ENCODE data around the gene MB. TPM values are rescaled to one million over a fixed set of nuclear protein-coding genes. Genes with fewer than 3 reads are reported as not detected.

MB gene
- total and polyA plus RNA-seq, 9 of the 15 experiments (the other 6 are each of a cell fraction or from before 2014, with no cell fraction given): not detected

GRCh38 chr22:35582218-35582860 lies 34.8 kb downstream of the MB start:
- H4K20me1 ChIP-seq (replicated peaks; ENCODE audit: control insufficient read depth, insufficient read depth, low read length): no peaks in the 10 kb centered on the region
- no peaks in the 10 kb centered on the region for H3K36me3 ChIP-seq (ENCODE audit: control insufficient read depth, insufficient read depth, low read length)
- H3K27me3 ChIP-seq (ENCODE audit: control insufficient read depth in 2 of 2, insufficient read depth in 2 of 2, low read length in 2 of 2): no peaks in the 10 kb centered on the region
- no peak for ATAC-seq
- intact Hi-C loops (cut with micrococcal nuclease) (loop anchor here (5.0 to 10.0 kb wide), 2 partner anchors 88 to 155 kb away; no protein-coding TSS in a partner anchor), in situ Hi-C loops (cut with MboI) (loop anchor here (5.0 kb wide), 2 partner anchors 150 to 230 kb away; no protein-coding TSS in a partner anchor)
- no peaks in the 10 kb centered on the region for H3K9me3 ChIP-seq (replicated peaks; ENCODE audit: control insufficient read depth, insufficient read depth, low read depth, low read length)
- ChIA-PET CTCF (ENCODE audit: low intra/inter-chr PET ratio) (interaction anchor here (2.4 kb wide), 2 partner anchors 151 to 231 kb away, joined by 12 to 22 read pairs; no protein-coding TSS in a partner anchor), POLR2A (no interaction called here)
- H3K4me3 ChIP-seq: no peak overlapping the region
- no peak for FAIRE-seq
- H3K79me2 ChIP-seq (ENCODE audit: control insufficient read depth, insufficient read depth, low read length): no peaks in the 10 kb centered on the region
- no peak overlapping the region for H3K4me2 ChIP-seq (ENCODE audit: insufficient read depth, low read length)
- no TSS peak for BruUV-seq (replicated peaks)
- no peak overlapping the region for H2AFZ ChIP-seq (ENCODE audit: low read depth, low read length)
- no peaks in the 10 kb centered on the region for H3K4me1 ChIP-seq (replicated peaks in 1 of 2; ENCODE audit: control insufficient read depth in 2 of 2, insufficient read depth in 2 of 2, low read length in 2 of 2)
- WGBS (ENCODE audit: insufficient coverage, low coverage, missing lambda C conversion rate): 14% methylated on average over 10 of the region's 11 CpGs
- no peaks in the 10 kb centered on the region for H3K9me1 ChIP-seq (ENCODE audit: control insufficient read depth, insufficient read depth, low read length)
- no peak for DNase-seq (ENCODE audit: extremely low read depth in 1 of 4, low spot score in 3 of 4)
- no peak overlapping the region for H3K27ac ChIP-seq (ENCODE audit: extremely low read depth, low read depth, low read length)
- H3K9ac ChIP-seq (ENCODE audit: insufficient read depth in 1 of 2, low read depth in 2 of 2, low read length in 2 of 2): no peak overlapping the region
- TF ChIP-seq BRF1 (IDR thresholded peaks at IDR 0.05; ENCODE audit: borderline replicate concordance, extremely low read depth, insufficient read length) (no peak), CEBPG (CRISPR knock-in tag; IDR thresholded peaks at IDR 0.05) (no peak), CEBPG (tag; conservative IDR thresholded peaks at IDR 0.05 in 1 of 2, IDR thresholded peaks at IDR 0.05 in 1 of 2) (no peak)

DNA sequence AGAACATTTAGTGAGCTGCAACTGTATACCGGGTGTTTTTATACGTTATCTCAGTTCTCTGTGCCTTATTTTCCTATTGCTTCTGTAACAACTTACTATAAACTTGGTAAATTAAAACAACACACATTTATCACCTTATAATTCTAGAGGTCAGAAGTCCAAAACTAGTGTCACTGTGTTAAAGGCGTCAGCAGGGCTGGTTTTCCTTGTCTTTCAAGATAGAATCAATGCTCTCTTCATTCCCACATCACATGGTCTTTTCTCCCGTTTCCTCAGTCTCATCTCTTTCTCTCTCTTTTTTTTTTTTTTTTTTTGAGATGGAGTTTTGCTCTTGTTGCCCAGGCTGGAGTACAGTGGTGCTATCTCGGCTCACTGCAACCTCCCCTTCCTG lies 36.1 kb downstream of the MB start:
- TF ChIP-seq KDM1A (IDR thresholded peaks at IDR 0.05): 0 out of 4 replicates have a peak, but pooled peaks of 1 of the 2 experiments have one; percentile 5
- TF ChIP-seq, protein P1, sequence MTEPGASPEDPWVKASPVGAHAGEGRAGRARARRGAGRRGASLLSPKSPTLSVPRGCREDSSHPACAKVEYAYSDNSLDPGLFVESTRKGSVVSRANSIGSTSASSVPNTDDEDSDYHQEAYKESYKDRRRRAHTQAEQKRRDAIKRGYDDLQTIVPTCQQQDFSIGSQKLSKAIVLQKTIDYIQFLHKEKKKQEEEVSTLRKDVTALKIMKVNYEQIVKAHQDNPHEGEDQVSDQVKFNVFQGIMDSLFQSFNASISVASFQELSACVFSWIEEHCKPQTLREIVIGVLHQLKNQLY (CRISPR knock-in tag; conservative IDR thresholded peaks at IDR 0.05): no peak
- 0 out of 5 replicates have a peak, but pooled peaks cover 0 to 1% of the 10 kb centered on the region in 2 experiments for H3K27me3 ChIP-seq (ENCODE audit: control insufficient read depth in 2 of 2, insufficient read depth in 2 of 2, low read length in 2 of 2)
- H3K36me3 ChIP-seq (ENCODE audit: control insufficient read depth, insufficient read depth, low read length): no peaks in the 10 kb centered on the region
- no peaks in the 10 kb centered on the region for H3K79me2 ChIP-seq (ENCODE audit: control insufficient read depth, insufficient read depth, low read length)
- H3K27ac ChIP-seq (ENCODE audit: extremely low read depth, low read depth, low read length): no peak overlapping the region
- no peak overlapping the region for H3K9ac ChIP-seq (ENCODE audit: insufficient read depth in 1 of 2, low read depth in 2 of 2, low read length in 2 of 2)
- no peaks in the 10 kb centered on the region for H3K4me1 ChIP-seq (replicated peaks in 1 of 2; ENCODE audit: control insufficient read depth in 2 of 2, insufficient read depth in 2 of 2, low read length in 2 of 2)
- DNase-seq (ENCODE audit: extremely low read depth in 1 of 4, low spot score in 3 of 4) (no peak), ATAC-seq (no peak), FAIRE-seq (no peak)
- WGBS (ENCODE audit: insufficient coverage, low coverage, missing lambda C conversion rate): 0% methylated on average over 2 of the region's 5 CpGs
- H4K20me1 ChIP-seq (replicated peaks; ENCODE audit: control insufficient read depth, insufficient read depth, low read length): no peaks in the 10 kb centered on the region
- H3K4me3 ChIP-seq: no peak overlapping the region
- in situ Hi-C loops (cut with MboI) (loop anchor here (5.0 kb wide), 2 partner anchors 149 to 229 kb away; no protein-coding TSS in a partner anchor), intact Hi-C loops (cut with micrococcal nuclease) (loop anchor here (5.0 to 10.0 kb wide), 2 partner anchors 86 to 154 kb away; no protein-coding TSS in a partner anchor)
- no TSS peak for BruUV-seq (replicated peaks)
- H3K9me3 ChIP-seq (replicated peaks; ENCODE audit: control insufficient read depth, insufficient read depth, low read depth, low read length): no peaks in the 10 kb centered on the region
- POLR2A ChIA-PET: interaction anchor here (0.6 kb wide), 1 partner anchor 543 kb away, joined by 4 read pairs; no protein-coding TSS in a partner anchor
- no peaks in the 10 kb centered on the region for H3K9me1 ChIP-seq (ENCODE audit: control insufficient read depth, insufficient read depth, low read length)
- no peak overlapping the region for H3K4me2 ChIP-seq (ENCODE audit: insufficient read depth, low read length)
- H2AFZ ChIP-seq (ENCODE audit: low read depth, low read length): no peak overlapping the region
- CTCF ChIA-PET (ENCODE audit: low intra/inter-chr PET ratio): interaction anchor here (0.7 kb wide), 1 partner anchor 147 kb away, joined by 4 read pairs; no protein-coding TSS in a partner anchor
